Hematopoietic multipotent progenitor cell (in vitro differentiated cells): ENCODE measurements around the gene MORF4L2. TPM values are rescaled to one million over a fixed set of nuclear protein-coding genes. Genes with fewer than 3 reads are reported as not detected.
"Not testable (repeated sequence)": the region's sequence is repeated elsewhere in the genome, so short reads cannot be mapped to it uniquely, and the experiment has no call there.

Experiments
- DNase-seq, 3 donors: peaks; one replicate each; pipeline ENCODE4 v3.0.0-alpha.2; 2011 to 2015; ENCODE audit warnings: low read depth in 2 of 3, low spot score in 2 of 3
- total RNA-seq: library from RNA; depleted of rRNA; stranded (reverse); fragments of >200 nt; gene quantifications from one replicate; pipeline ENCODE4 v1.2.3, GENCODE V29; 2012

The MORF4L2 gene
- total RNA-seq, 1 donor: 96.7 TPM

- no peak for DNase-seq
Observed at GRCh38 chrX:103681443-103681842, 5.1 kb downstream of the MORF4L2 start.

- DNase-seq: no peak
Observed at GRCh38 chrX:103678199-103678993, 8.1 kb downstream of the MORF4L2 start.

- DNase-seq: no peak
Observed at GRCh38 chrX:103674531-103675454, 11.7 kb downstream of the MORF4L2 start.

GRCh38 chrX:103669745-103670144 is 16.8 kb downstream of the MORF4L2 start:
- DNase-seq: no peak

- DNase-seq: no peak
Observed at GRCh38 chrX:103666202-103667107, 20.0 kb downstream of the MORF4L2 start.

- DNase-seq: no peak
Observed at GRCh38 chrX:103663981-103664762, 22.3 kb downstream of the MORF4L2 start.

- not testable (repeated sequence) for DNase-seq
Observed at GRCh38 chrX:103659460-103659859, 27.0 kb downstream of the MORF4L2 start.

GRCh38 chrX:103658681-103659433 is 27.6 kb downstream of the MORF4L2 start:
- DNase-seq: no peak

- not testable (repeated sequence) for DNase-seq
Observed at GRCh38 chrX:103657066-103657465, 29.4 kb downstream of the MORF4L2 start.

- DNase-seq: no peak
Observed at GRCh38 chrX:103656617-103657016, 29.9 kb downstream of the MORF4L2 start.

- DNase-seq: not testable (repeated sequence)
Observed at GRCh38 chrX:103655230-103656000, 31.1 kb downstream of the MORF4L2 start.

GRCh38 chrX:103651151-103651773 is 35.2 kb downstream of the MORF4L2 start:
- no peak for DNase-seq

GRCh38 chrX:103647630-103648029 is 38.9 kb downstream of the MORF4L2 start:
- no peak for DNase-seq

GRCh38 chrX:103644125-103644524 is 42.4 kb downstream of the MORF4L2 start:
- DNase-seq: no peak

- DNase-seq: no peak
Observed at GRCh38 chrX:103640401-103641155, 45.9 kb downstream of the MORF4L2 start.

GRCh38 chrX:103638479-103639346 is 47.8 kb downstream of the MORF4L2 start:
- not testable (repeated sequence) for DNase-seq
